Renal cortical epithelial cell (primary cell): ENCODE measurements around the gene CCNB1. TPM values are rescaled to one million over a fixed set of nuclear protein-coding genes. Genes with fewer than 3 reads are reported as not detected.
A peak's percentile ranks its signal among the peaks of the same experiment; 100 is the strongest.
"Not testable (repeated sequence)": the region's sequence is repeated elsewhere in the genome, so short reads cannot be mapped to it uniquely, and the experiment has no call there.

ENCODE experiments used
- DNase-seq: peaks from one replicate; pipeline ENCODE4 v3.0.0-alpha.2; 2011; ENCODE audit warnings: low read depth
- total RNA-seq: library from RNA; depleted of rRNA; stranded (reverse); fragments of >200 nt; gene quantifications from 2 replicates; pipeline ENCODE4 v1.2.3, GENCODE V29; 2014

CCNB1 gene
- total RNA-seq, 1 donor from 2014 or later = 30.9 TPM

- DNase-seq = no peak
Measured at GRCh38 chr5:69184621-69185020, 17.7 kb downstream of the CCNB1 start.

GRCh38 chr5:69187342-69187741 lies 20.4 kb downstream of the CCNB1 start:
- no peak for DNase-seq

- DNase-seq = no peak
Measured at GRCh38 chr5:69188811-69189161, 21.8 kb downstream of the CCNB1 start.

GRCh38 chr5:69189162-69190086 lies 22.5 kb downstream of the CCNB1 start, which contains the start of gene CENPH:
Gene CENPH, plus strand, starts transcription at chr5:69189583. Its CDS starts 52 bp downstream, at chr5:69189635.
- peak; percentile 83 for DNase-seq

- no peak for DNase-seq
Measured at GRCh38 chr5:69202497-69202896, 35.5 kb downstream of the CCNB1 start.

- DNase-seq = no peak
Measured at GRCh38 chr5:69206528-69207190, 39.7 kb downstream of the CCNB1 start.

GRCh38 chr5:69209602-69210001 lies 42.7 kb downstream of the CCNB1 start:
- no peak for DNase-seq

- no peak for DNase-seq
Measured at GRCh38 chr5:69211200-69211599, 44.2 kb downstream of the CCNB1 start.

- no peak for DNase-seq
Measured at GRCh38 chr5:69212022-69212421, 45.1 kb downstream of the CCNB1 start.

- DNase-seq = no peak
Measured at GRCh38 chr5:69213513-69214215, 46.7 kb downstream of the CCNB1 start.

- no peak for DNase-seq
Measured at GRCh38 chr5:69217151-69217511, 50.2 kb downstream of the CCNB1 start.

GRCh38 chr5:69217548-69218526 lies 50.9 kb downstream of the CCNB1 start:
- peak; percentile 81 for DNase-seq

GRCh38 chr5:69219939-69220338 lies 53.0 kb downstream of the CCNB1 start:
- DNase-seq = no peak

GRCh38 chr5:69220371-69220770 lies 53.4 kb downstream of the CCNB1 start:
- DNase-seq = not testable (repeated sequence)

- DNase-seq = not testable (repeated sequence)
Measured at GRCh38 chr5:69220833-69221232, 53.9 kb downstream of the CCNB1 start.

- no peak for DNase-seq
Measured at GRCh38 chr5:69224520-69224919, 57.6 kb downstream of the CCNB1 start.

GRCh38 chr5:69225860-69226259 lies 58.9 kb downstream of the CCNB1 start:
- no peak for DNase-seq
